NAMALWA (cell line): ENCODE data around the gene C17orf50.
A peak's percentile ranks its signal among the peaks of the same experiment; 100 is the strongest.
"Not testable (repeated sequence)": the region's sequence is repeated elsewhere in the genome, so short reads cannot be mapped to it uniquely, and the experiment has no call there.

Experiments used
- DNase-seq: peaks from one replicate; pipeline ENCODE4 v3.0.0-alpha.2; 2015; ENCODE audit warnings: low spot score

Gene C17orf50

DNA sequence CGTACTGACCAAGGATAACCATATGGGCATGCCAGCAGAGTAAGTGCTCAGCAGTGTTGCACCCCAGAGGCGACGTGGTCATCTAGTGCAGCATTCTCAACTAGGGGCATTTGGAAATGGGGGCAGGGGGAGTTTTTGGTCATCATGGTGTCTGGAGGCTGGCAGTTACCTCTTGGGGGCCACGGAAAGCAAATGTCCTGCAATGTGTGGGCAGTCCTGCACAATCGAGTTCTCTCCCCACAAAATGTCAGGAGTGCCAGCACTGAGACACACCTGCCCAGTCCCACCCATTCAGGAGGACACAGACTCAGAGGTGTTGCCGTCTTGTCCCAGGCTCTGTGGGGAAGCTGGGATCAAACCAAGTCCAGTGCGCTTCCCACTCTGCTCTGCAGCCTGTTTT, 26.3 kb upstream of the C17orf50 start:
- no peak for DNase-seq

DNA sequence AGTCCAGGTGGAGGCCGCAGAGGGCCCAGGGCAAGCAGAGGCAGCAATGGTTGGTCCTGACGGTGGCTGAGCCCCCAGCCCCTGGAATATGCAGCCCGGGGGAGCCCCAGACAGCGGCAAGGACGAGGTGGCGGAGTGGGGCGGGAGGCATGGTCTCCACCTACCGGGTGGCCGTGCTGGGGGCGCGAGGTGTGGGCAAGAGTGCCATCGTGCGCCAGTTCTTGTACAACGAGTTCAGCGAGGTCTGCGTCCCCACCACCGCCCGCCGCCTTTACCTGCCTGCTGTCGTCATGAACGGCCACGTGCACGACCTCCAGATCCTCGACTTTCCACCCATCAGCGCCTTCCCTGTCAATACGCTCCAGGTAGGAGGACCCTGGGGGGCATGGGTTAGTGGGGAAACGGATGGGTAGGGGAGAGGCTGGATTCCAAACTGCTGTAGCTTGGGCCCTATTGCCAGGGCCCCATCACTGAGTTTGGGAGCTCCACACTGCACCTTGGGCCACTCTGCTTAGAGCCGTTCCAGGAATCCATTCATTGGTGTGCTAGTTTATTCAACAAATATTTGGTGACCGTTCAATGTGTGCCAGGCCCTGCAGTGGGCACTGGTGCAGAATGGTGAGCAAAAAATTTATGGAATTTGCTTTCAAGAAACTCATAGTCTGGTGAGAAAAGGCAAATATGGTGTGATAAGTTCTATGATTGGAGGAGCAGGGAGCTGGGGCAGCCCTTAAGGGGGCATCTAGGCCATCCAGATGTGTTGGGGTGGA, 25.5 kb upstream of the C17orf50 start:
- no peak for DNase-seq

DNA sequence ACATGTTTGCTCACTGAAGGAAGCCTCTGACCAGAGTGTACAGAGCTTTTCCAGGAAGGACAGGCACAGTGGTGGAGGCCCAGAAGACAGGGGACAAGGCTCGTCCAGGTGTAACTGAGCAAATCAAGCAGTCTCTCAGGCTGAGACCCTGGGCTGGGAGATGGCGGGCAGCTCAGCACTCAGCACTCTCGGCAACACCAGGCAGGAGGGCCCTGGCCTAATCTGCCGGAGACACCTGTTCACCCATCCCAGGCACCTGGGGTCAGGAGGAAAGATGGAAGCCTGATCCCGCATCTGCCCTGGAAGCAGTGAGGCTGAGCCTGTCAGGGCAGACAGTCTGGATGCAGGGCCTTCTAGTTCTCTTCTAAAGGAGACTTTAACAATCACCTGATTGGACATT, 24.5 kb upstream of the C17orf50 start:
- DNase-seq, result no peak

DNA sequence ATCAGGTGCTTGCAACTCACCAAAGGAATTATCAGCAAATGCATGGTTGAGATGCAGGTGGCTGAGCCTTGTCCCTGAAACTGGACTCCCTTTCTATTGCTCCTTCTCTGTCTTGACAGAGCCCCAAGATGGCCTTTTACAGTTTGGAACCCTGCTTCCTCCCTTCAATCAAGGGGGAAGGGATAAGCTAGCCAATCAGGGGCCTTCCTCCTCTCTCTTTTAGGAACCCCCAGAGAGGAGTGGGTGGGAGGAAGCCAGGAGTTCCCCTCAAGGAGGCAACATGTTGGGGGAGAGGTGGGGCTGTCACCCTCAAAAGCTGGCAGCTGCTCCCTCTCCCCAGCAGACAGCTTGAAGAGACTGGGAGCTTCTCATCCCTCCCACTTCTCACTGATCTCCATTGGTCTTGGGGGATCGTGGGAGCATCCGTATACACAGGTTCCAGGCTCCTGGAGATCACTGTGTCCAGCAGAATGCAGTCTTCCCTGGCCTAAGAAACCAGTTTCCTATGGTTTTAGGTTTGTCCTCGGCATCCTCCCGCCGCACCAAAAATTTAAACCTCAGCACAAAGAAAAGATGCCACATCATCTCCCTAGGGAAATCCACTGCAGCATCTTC, 22.1 kb upstream of the C17orf50 start:
- DNase-seq, result no peak

DNA sequence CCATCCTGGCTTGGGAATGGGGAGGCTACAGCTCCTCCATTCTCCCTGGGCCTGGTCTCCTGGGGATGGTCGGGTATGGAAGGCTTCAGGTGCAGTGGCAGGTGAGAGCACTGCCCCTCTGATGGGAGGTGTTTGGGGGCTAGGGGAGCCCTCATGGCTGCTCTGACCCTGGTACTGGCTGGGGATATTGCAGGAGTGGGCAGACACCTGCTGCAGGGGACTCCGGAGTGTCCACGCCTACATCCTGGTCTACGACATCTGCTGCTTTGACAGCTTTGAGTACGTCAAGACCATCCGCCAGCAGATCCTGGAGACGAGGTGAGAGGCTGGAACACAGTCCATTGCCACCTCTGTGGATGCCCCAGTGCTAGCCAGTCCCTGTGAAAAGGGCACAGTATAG, 20.5 kb upstream of the C17orf50 start:
- no peak for DNase-seq

DNA sequence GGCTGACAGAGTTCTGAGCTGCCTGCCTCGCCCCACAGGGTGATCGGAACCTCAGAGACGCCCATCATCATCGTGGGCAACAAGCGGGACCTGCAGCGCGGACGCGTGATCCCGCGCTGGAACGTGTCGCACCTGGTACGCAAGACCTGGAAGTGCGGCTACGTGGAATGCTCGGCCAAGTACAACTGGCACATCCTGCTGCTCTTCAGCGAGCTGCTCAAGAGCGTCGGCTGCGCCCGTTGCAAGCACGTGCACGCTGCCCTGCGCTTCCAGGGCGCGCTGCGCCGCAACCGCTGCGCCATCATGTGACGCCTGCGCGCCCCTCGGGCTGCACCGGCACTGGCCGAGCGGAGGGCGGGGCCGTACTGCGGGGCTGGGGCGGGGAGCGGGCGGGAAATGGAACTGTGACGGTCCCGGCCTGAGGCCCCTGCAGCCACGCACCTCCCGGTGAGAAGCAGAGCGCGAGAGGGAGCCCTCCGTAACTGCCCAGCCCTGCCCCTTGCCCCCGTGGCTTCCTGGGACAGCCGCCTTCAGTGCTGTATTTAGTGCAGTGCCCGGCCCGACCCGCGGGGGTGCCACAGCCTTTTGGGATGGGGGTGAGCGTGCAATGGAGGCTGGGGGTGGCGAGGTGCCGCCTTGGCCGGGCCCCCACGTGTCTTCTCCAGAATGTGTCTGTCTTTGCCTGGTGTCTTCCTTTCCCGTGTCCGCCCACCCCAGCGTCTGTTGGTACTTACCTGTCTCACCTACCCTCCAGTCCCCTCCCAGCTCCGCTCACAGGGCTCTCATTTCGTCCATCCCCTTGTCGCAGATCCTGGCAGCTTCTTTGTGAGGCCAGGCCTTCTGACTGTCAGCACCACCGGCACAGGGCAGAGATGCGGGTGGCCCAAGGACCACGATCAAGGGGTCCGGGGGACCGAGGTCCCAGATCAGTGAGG, 19.4 kb upstream of the C17orf50 start:
- no peak for DNase-seq

DNA sequence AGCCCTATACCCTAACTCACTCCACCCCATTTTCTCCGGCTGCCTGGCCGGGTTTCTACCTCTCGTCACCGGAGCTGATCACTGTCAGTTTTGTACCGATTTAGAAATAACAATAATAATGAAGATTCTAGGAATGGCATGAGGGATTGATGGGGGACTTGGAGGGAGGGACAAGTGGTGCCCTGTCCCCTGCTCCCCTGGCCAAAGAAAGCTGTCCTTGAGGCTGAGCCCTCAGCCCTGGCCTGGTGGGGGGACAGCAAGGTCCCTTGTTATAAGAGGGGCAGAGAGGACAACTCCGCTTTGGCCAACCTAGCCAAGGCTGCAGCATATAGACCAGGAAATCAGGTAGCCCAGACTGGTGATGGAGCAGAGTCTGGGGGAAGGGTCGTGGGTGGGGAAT, 18.2 kb upstream of the C17orf50 start:
- no peak for DNase-seq

DNA sequence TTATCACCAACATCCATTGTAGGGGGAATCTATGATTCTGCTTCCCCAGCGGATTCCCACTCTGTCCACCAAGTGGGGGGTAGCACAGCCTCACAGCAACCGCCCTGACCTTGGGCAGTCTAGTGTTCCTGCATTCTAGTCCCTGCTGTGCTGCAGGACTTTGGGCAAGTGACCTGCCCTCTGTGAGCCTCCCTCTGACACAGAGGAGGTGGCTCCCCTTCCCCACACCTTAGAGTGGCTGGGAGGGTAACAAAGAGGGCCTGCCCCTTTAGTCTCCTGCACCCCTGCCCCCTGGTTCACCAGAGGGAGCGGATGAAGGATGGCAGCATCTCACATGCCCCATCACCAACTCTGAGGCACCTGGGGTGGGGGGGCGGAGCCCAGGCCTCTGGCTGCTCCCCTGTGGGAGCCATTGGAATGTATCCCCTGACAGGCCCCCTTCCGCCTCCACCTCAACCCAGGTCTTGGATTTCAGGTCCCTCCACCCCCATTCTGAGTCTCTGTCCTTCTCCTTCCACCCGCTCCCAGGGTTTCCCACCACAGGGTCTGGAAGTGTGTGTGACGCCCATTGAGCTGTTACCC, 17.7 kb upstream of the C17orf50 start:
- no peak for DNase-seq

DNA sequence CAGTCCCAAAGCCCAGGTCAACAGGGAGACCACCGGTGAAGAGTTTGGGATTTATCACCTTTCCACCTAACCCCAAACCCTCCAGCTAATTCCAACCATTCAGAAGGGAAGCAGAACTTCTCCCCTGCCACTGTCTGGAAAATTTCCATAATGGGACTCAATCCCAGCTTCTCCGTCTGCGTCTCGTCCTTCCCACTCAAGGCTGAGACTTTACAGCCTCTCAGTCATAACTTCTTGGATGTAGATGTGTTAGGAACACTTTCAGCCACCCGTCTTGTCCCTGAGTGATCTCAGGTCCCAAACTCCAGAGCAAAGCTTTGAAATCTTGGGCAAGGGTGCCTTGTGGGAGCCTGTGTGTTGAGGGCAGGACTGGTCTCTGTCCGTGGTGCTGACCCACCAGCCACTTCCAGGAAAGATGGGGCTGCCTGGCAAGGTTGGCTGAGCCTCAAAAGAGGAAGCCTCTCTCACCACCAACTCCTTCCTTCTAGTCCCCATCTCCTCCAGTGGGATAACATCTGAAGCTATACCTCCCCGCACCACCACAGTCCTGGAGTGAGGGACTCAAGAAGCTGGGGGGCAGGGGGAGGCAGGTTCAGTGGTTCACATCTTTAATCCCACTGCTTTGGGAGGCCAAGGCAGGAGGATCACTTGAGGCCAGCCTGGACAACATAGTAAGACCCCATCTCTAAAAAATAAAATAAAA, 16.9 kb upstream of the C17orf50 start:
- DNase-seq, result peak; percentile 36

DNA sequence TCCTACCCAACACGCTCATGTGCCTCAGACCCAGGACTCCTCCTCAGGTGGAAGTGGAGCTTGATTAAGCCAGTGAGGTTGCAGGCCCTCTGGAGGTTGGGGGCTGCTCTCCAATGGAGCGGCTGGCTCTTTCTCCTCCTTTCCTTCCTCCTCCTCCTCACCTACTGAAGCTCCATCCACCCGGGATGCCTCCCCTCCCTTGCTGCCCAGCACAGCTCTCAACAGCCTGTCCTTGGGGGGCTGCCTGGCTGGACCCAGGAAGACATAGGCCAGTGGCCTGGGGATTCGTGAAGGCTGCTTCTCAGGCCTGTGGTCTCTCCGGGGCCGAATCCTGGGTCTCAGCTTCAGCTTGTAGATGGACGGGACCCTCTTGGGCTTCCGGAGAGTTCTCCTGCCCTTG, 15.9 kb upstream of the C17orf50 start:
- no peak for DNase-seq

DNA sequence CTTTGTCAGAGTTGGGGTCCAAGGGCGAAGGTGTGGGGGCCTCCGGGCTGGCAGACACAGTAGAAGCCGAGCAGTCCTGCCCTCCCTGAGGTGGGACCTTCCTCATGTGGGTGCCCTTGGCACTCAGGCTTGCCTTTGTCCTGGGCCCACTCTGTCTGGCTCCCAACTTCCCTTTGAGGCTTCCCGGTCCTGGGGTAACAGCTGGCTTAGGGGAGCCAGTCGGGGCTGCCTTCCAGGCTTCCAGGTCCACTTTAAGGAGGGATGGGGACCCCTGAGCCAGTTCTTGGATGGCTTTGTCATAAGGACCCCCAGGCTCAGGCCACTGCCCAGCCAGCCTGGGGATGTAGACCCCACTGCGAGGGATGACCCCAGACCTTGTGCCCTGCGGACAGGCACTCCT, 15.4 kb upstream of the C17orf50 start:
- DNase-seq, result no peak

DNA sequence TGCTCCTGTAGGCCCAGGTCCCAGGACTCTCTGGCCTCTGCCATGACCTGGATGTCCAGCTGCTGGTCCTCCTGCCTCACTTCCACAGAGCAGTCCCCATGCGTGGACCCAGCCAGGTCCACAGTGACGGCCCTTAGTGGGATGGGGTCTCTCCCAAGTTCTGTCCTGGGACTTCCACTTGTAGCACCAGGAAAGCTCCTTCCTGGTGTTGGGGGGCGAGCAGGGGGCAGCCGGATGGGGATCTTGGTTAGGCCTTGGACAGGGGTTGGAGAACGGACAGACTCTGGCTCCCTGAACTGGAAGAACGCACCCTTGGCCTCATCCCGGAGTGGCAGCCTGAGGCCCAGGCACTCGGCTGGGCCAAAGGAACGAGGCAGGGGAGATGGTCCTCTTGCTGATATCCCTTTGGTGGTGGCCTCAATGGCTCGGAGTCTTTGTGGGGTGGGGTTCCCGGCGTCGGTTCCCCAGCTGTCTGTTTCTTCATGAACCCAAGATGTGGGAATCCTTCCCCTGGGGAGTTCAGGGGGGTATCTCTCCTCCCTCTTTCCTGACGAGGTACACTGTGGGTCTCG, 14.9 kb upstream of the C17orf50 start:
- DNase-seq, result no peak

DNA sequence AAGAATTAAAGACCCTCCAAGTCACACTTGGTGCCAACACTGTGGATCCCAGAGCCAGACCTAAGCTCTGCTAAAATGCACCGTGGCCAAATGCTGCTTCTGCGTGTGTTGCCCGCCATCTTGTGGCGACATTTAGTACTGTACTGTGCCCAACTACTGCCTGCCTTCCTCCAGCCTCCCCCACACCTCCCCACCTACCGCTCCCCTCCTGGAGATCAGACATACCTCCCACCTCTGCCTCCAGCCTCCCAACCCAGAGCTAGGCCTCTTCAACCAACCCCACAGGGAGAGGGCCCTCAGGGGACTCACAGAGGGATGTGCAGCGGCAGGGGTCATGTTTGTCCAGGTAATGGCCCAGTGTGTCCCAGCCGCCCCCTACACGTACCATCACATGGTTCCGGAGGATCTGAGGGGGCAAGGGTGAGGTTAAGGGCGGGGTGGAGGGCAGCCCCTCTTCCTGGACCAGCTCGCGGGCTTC, 13.1 kb upstream of the C17orf50 start:
- peak; percentile 83 for DNase-seq

DNA sequence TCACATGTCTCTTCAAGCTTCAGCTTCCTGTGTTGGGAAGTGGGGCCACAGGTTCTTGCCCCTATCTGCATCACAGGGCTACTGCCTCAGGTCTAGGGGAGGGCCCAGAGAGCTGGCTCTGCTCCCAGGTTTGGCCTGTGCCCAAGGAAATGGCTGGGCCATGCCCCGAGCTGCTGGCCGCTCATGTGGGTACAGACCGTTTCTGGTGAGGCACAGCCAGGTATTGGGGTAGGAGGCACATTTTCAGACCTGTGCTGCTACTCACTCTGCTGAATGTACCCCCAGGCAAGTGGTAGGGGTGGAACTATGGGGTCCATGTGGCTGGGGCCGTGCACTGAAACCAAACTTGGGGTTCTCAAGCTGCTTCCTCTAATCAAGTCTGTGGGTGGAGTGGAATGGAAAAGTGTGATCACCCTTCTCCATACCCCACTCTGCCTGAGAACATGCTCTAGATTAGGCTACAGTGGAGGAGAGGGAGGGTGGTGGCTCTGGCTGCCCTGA, 12.3 kb upstream of the C17orf50 start:
- no peak for DNase-seq

DNA sequence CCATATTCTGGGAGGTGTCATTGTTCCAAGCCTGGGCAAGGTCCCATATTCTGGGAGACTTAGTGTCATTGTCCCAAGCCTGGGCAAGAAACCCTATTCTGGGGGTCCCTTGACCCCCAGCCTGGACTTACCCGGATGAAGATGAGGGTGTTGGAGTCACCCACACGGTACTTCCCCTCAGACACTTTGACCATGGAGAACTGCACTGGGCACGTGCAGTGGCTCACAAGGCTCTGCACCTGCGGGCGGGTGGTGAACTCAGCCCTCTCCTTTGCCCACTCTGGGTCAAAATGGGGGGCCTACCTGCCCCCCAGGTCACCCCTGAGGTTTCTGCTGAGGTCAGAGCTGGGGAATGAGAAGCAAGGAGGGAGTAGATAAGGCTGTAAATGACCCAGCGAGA, 11.7 kb upstream of the C17orf50 start:
- DNase-seq, result no peak

DNA sequence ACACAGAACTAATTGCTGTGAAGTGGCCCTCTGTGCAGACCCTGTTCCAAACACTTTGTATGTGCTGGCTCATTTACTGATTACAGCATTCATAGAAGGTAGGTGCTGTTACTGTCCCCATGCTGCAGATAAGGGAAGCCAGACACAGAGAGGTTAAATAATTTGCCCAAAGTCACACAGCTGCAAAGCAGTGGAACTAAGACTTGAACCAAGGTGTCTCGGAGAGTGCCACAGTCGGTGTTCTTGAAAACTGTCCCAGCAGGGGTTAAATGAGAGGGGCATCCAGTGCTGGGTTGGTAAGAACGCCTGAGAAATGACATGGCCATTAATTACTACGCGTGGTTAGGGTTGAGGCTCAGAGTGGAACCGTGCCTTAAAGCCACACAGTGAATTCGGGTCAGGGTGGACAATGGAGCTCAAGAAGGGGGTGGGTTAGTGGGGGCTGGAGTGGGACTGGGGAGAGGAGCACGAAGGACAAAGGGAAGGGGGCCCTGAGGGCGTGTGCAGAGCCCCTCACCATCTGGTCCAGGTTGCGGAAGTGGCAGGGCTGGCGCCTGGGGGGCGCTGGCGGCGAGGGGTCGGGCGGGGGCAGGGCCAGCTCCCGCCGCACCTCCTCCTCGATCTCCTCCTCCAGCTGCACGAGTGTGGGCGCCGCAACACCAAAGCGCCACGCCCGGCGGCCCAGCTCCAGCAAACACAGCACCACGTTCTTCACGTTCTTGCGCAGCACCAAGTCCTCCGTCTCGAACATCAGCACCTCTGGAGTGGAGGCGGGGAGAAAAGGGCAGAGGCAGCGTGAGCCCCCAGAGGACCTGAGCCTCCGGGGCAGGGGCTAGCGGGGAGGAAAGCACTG, 10.9 kb upstream of the C17orf50 start:
- no peak for DNase-seq

DNA sequence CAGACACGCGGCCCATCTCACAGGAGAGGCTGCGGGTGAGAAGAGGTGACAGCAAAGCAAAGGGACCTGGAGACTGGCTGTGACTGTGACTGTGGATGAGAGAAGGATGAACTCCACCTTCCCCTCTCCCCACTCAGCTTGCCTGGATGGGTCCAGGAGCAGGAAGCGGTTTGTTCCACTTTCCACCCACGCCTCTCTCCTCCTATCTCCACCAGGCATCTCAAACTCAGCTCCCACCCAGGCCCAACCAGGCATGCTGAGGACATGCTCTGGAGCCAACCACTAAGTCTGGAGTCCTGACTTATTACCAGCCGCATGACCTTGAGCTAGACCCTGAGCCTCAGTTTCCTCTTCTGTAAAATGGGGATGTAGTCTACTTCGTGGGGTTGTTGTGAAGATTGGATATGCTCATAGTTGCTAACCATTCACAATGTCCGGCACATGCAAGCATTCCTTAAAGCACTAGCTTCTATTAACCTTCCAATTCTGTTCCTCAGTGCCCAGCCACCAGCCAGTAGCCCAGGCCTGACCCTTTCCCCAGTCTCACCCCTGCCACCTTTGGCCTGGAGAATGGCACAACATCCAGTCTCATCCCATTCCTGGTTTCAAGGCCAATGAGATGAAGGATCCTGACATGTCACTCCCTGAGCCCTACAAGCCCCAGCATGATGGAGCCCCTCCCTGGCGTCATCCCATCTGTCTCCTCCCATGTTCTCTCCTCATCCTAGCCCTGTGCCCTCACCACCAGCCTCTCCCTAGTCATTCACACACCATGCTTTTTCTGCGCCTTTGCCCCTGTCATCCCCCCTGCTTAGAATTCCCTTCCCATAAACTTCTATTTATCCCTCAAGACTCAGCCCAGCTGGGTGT, 9.9 kb upstream of the C17orf50 start:
- no peak for DNase-seq

DNA sequence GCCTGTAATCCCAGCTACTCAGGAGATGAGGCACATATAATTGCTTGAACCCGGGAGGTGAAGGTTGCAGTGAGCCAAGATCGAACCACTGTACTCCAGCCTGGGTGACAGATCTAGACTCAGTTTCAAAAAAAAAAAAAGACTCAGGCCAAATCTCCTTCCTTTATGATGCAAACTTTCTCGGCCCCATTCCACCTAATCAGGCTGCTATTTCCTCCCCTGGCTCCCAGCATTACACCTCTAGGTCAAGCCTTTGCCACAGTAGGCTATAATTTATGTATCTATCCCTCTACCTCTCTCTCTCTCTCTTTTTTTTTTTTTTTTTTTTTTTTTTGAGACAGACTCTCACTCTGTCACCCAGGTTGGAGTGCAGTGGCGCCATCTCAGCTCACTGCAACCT, 9.1 kb upstream of the C17orf50 start:
- DNase-seq, result not testable (repeated sequence)

DNA sequence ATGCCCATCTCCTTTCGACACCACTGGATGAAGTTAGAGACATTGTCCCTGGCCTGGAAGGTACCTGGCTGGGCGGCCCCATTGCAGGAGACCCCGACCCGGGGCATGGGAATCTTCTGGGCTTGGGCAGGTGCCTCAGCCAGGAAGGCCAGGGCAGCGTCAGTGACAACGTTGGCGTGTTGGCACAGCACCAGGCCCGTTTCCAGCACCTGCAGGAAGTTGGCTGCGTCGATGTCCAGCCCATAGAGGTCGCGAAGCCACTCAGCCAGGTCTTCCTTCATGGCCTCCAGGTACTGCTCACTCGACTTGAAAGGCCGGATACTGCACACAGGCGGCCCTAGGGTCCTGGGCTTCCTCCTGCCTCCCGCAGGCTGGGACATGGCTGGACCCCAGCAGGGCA, 8.2 kb upstream of the C17orf50 start:
- DNase-seq, result no peak
